SH-SY5Y (cell line): ENCODE data around the gene PTPRA.

Source experiments
- GATA2 ChIP-seq: IDR thresholded peaks from 2 replicates; pipeline ENCODE4 v1.6.1; 2011; ENCODE audit warnings: mild to moderate bottlenecking, low read depth, low read length
- GATA3 ChIP-seq: IDR thresholded peaks from 2 replicates; pipeline ENCODE4 v1.6.1; 2011; ENCODE audit warnings: low read depth, mild to moderate bottlenecking, low read length, moderate library complexity

- TF ChIP-seq GATA3 (no peak), GATA2 (no peak)
Observed at GRCh38 chr20:2899243-2899642, 26.0 kb downstream of the PTPRA start.
